NCI-H2196 (cell line): ENCODE data around the gene PNMA6F.

ENCODE experiments used
- DNase-seq: peaks from one replicate; lab custom pipeline; 2025; ENCODE audit not compliant: unreplicated experiment; lab: John Stamatoyannopoulos, UW

Gene PNMA6F

DNA sequence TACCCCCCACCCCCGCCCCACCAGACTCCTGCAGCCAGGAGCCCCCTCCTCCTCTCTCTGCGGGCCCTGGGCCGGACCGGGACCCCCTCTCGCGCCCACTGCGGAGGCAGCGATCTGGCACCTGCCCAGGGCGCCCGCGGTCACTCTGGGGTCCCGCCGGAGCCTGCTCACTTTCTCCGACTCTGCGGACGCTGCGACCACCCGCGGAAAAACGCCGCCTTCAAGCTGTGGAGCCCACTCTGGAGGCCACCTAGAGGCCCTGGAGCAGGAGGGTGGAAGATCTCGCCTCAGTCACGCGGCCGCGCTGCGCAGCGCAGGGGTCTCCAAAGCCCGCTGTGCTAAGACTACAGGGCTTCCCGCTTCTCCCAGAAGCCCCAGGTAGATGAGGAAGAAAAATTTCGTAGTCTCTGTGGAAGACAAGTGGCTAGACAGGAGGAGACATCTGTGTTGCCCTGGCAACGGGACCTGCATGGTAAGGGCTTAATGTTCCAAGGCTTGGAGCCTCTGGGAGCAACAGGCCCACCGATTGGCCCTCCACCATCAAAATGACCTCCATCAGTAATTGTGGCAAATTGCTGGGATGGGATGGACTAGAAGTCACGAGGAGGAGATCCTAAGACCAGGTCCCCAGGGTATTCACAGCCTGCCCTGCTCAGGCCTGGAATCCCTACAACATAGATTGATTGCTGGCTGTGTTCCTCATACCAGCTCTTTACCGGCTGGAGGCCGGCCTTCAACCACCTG is at the start of gene PNMA6F:
PNMA6F (minus strand) TSS at position 387 of the 744 bp plus-strand sequence. CDS start 1,093 bp downstream, outside the sequence.
- no peak for DNase-seq

DNA sequence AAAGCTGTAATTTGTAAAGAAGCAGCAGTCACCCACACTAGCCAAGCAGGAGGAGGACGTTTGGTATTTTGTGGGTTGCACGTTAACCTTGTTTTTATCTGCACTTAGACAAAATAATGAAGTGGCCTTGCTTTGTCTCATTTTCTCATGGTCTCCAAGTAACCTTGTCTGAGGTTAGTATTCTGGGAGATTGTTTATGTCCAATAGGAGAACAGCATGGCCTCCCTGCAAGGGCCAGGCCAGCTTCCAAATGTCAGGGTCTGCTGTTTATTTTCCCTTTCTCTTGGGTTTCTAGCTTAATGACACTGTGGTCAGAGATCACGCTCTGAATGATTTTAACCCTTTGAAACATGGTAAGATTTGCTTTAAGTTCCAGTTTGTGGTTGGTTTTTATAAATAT is 49.7 kb upstream of the PNMA6F start:
- DNase-seq = no peak

DNA sequence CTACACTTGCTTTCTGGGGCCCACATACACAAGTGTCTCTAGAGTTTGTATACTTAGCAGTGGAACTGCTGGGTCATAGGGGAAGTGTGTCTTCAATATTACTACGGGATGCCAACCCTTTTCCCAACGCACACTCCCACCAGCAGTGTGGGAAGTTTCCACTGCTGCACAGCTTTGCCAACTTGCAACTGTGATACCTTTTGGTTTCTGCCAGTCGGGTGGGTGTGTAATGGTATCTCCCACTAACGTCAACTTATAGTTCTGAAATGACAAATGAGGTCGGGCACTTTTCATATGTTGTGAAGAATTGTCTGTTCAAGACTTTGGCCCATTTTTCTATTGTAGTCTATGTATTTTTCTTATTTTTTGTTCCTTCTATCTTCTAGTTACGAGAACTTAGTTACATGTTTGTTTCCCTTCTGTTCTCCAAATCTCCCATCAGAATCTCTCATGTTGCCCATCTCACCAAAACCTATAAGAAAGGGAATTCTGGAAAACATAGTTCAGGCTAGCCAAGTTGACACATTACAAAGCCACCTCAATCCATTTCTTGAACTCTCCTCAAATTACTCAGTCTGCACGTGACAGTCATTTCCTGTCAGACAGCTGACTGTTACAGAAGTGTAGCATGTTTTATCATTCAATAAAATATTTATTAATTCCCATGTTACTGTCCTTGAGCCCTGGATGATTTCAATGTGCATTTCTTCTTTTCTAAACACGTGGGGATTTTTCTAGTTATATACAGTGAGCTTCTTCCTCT is 48.9 kb upstream of the PNMA6F start:
- no peak for DNase-seq

DNA sequence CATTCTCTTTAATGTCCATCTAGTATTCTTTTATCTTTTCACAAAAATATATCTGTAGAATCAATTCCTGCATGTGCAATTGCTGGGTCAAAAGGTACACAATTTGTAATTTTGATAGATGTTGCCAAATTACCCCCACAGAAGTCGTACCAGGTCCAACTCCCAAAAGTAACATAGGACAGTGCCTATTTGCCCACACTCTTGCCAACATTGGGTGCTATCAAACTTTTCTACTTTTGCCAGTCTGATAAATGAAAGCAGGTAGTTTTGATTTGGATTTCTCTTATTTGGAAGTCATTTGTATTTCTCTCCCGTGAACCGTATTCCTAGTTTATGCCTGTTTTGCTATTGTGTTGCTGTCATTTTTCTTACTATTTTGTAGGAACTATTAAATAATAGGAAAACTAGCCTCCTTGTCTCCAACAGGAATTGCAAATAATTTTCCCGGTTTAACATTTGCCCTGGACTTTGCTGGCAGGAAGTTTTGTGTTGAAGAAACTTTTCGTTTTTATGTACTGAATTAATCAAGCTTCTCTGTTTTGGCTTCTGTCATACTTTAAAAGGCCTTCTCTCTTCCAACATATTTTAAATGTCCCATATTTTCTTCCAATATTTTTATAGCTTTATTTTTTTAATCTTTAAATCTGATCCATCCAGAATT is 45.4 kb upstream of the PNMA6F start:
- DNase-seq = no peak

DNA sequence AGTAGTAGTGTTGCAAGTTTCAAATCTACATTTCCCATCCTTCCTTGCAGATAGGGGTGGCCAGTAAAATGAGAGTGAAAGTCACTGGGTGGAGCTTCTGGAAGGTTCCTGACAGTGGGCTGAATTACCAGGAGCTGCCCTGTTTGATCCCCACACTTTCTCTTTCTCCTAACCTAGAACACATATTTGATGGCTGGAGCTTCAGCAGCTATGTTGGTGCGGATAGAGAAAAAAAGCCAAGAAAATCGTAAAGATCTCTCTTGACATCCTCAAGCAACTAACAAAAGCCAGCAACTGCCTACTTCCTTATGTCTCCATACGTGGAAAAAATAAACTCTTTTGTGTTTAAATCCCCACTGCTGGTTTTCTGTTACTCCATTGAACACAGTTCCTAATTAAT is 44.6 kb upstream of the PNMA6F start:
- DNase-seq = no peak

DNA sequence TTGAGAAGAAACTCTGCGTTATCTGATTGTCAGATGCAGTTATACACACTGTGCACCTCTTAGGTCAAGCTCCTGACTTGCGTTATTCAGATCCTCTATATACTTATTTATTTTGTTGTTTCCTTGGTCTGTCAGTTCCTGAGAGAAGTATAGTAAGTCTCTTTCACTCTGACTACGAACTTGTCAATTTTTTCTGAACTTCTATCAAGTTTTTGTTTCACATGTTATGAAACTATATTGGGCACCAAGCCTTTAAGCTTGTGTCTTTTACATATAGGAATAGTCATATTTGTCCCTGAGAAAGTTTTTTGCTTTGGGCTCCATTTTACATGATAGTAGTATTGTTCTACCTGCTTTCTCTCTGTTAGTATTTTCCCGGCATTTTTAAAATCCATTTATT is 44.1 kb upstream of the PNMA6F start:
- DNase-seq = no peak

DNA sequence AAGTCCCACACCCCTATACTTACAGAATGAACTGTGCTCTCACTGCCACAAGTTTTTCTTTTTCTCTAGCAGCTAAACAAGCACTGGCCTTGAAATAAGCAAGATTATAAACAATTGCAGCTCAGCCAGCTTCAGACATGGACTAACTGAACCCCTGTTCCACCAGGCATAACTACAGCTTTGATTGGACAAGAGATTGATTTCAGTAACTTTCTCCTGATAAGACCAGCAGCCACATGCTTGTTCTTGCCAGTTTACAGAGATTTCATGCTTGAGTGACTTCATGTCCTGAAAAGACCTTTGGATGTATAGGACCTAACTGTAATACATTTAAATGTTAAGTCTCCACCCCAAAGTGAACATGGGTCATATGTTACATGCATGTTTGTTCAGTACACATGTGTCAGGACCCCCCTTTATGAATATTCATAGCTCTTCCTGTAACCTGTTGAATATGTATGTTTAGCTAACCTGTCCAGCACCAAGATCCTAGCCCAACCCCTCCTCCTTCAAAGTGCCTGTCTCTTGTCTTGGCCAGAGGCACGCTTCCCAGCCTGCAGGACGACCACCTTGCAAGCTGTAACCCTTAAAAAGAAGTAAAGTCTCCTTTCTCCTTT is 40.3 kb upstream of the PNMA6F start:
- DNase-seq = no peak

DNA sequence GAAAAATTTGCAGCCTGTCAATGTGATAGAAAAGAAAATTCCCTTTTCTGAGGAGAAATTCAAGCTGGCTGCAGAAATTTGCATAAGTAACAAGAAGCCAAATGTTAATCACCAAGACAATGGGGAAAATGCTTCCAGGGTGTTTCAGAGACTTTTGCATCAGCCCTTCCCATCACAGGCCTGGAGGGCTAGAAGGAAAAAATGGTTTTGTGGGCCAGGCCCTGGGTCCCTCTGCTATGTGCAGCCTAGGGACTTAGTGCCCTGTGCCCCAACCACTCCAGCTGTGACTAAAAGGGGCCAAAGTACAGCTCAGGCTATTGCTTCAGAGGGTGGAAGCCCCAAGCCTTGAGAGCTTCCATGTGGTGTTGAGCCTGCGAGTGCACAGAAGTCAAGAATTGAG is 36.3 kb upstream of the PNMA6F start:
- DNase-seq = no peak

DNA sequence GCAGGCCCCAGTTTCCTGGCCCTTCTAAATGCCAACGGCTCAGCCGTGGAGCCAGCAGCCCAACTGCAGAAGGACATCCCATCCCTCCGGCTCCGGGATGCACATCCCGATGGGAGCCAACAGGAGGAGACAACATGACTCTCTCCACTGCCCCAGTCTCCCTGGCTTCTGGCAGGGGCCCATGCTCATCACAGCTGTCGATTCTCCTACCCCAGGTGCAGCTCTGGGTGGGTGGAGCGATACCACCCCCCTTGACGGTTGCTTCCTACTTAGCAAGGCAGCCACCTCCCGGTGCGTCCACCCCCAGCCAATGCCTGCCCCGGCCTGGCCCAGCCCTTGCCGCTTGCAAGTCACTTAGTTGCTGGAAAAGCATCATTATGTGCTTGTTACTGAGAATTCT is 31.8 kb upstream of the PNMA6F start:
- DNase-seq = peak; percentile 27

DNA sequence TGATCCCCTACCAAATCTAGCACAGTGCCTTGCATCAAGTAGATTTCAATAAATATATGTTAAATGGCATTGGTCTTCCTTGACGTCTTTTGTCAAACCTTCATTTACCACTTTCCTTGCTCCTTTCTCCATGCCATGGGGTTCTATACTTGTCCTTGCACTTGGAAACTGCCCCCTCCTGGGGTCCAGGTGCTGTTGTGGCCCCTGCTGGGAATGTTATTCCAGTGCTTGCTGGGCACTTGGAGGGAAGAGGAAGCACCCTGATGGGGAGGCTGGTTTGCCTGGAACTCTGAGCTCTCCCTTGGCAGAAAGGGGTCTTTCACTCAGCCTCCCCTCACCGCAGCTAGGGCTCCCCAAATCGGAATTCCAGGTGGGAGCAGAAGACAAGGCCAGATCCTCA is 31.3 kb upstream of the PNMA6F start:
- no peak for DNase-seq

DNA sequence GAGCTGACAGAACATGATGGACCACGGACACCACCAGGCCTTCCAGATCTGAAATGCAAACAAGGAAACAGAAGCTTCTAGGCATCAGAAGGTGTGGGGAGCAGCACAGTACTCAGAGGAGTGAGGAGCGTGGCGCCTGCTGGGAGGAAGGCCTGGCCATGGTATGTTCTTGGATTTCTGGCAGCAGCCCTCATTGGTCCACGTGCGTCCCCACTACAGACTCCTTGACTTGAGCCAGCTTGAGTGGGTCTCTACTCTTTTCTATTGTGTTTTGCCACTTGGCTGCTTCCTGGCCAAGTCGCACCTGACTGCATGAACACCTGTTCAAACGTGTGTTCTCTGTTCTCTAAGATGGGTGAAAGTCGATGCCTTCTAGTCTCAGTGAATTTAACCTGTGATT is 30.4 kb upstream of the PNMA6F start:
- peak; percentile 19 for DNase-seq

DNA sequence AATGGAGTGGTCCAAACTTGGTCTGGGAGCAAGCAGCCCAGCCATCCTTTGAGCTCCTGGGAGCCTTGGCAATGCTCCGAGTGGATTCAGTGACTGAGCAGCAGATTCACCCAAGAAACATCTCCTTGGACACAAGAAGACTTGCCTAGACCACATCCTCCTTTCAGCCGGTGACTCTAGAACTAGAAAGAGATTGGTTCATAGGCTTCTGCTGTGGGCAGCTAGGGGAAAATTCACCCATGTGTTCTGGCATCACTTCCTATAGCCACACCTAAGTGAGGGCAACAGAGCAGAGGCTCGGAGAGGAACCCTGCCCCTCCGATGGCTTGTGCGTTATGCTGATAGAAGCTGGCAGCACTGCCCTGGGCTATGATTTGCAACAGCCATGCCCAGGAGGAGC is 28.4 kb upstream of the PNMA6F start:
- DNase-seq = no peak

DNA sequence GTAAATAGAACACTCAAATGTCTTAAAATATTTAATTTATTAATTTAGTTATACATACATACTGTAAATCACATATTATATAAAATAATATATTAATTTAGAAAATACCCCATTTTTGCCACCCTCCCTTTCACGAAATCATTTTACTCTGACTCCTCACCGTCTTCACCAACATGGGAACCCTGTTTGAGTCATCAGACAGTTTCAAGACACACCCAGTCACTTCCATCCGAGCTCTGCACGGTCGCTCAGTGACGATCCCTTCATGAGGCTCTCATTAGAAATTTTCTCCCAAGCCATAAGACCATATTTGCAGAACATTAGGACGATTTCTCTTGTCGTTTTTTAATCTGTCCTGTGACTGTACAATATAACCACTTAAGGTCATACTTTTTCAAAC is 26.9 kb upstream of the PNMA6F start:
- no peak for DNase-seq

DNA sequence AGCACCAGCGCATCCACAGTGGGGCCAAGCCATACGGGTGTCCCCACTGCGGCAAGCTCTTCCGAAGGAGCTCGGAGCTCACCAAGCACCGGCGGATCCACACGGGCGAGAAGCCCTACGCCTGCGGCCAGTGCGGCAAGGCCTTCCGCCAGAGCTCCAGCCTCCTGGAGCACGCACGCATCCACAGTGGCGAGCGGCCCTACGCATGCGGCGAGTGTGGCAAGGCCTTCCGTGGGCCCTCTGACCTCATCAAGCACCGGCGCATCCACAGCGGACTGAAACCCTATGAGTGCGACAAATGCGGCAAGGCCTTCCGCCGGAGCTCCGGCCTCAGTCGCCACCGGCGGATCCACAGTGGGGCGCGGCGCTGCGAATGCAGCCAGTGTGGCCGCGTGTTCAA is 26.0 kb upstream of the PNMA6F start:
- no peak for DNase-seq

DNA sequence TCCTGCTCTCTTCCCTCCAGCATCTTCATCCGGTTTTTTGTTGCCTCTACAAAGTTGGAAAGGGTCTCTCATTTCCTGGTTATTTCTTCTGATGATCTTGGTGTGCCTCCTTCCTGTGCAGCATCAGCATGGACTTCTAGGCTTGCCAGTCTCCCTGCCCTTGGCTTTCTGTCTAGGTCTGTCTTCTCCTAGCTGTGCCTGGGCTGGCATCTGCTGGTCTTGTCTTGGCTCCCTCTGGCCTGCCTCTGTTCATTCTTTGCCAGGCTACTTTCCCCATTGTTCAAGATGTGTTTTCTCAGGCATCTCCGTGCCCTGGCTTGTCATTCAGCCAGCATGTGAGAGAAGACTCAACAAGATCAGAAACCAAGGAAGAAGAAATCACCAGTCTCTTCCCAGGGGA is 22.1 kb upstream of the PNMA6F start:
- no peak for DNase-seq

DNA sequence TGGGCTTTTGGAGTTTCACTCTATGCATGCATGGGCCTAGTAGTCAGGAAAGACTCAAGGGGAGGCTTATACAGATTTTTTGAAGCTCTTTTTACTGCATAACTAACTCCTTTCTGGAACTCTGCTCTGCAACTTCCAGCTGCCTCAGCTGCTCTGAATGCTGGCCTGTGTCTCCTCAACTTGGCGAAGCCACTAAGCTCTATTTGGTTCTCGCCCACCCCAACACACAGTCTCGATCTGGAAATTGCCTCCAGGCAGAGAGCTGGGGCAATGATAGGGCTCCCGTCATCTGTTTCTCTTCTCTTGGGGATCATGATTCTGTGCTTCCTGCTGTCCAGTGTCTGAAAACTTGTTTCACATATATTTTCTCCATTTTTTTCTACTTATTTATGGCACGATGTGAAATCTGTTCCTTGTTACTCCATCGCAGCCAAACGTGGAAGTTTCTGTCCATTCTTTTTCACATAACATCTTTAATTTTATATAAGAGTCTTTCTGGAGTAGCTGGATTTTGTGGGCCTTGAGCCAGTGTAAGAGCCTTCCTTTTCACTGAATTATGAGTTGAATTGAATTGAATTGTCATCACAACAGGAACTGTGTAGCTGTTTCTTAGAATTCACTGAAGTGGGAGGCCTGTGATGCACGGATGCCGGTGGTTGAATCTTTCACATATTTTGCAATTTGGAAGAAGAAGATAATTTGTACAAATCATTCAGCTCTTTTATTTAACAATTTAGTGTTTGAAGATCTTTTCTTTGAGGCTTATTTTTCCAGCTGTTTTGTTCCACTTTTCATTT is 21.4 kb upstream of the PNMA6F start:
- no peak for DNase-seq

DNA sequence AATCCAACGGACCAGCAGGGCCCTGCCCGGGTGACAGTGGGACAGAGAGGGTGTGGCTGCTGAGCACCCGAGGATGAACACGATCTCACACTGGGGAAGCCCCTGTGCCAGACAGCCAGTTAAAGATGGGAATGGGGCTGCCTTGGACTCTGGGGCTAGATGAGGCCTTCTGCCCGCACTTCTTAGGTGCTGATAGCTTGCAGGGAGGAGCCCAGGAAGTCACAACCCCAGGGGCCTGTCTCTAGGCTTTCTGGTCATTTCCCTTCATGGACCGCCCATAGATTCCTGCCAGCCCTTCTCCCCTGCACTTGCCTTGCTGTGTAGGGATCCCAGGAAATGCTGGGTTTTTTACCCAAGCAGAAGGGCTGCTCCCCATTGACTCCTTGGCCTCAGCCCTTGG is 18.5 kb upstream of the PNMA6F start:
- DNase-seq = no peak

DNA sequence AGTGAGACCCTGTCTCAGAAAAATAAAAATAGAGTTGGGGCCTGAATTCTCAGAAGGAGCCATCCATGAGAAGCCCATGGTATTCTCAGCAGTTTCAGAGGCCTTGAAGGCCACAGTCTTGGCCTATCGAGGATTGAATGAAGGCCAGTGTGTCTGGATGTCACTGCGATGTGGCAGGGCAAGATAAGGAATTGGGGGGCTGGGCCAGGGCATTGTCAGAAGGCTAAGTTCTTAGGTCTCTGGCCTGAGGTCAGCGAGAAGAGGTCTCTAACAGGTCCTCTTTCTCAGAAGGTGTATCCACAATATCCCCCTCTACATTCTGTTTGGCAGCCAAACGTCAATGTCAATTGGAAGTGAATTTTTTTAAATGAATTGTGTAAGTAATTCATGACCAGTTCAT is 18.1 kb upstream of the PNMA6F start:
- no peak for DNase-seq

DNA sequence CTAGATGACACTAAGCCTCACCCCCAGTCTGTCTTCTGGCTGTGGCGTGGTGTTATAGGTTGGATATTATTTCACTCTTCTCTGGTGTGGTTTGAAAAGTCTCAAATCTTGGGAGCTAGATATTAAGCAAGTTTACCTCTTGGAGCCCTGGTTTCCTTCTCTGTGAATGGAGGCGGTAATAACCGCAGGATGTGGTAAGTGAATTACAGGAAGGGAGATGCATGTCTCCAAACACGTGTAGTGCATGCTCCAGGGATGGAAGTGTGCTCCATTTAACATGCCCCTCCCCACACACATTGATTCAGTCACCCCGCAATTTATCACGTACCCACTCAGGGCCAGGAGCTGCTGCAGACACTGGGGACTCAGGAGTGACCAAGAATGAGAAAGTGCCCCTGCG is 17.3 kb upstream of the PNMA6F start:
- no peak for DNase-seq

DNA sequence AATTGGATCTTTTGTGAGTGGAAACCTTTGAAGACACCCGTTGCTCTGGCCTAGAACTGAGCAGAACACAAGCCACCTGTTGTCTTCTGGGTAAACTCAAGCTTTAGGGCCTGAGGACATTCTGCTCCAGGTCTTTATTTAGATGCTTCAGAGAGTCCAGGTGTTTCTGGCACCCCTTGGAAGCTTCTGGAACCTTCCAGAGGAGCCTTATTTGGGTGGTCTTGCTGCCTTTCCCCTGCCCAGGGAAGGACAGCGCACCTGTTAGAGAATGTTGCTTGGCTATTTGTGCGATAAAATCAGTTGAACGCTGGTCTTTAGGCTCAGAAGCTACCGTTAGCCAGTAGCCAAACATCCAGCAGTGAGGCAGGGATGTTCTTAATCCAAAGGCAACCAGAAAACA is 15.4 kb upstream of the PNMA6F start:
- DNase-seq = no peak
